ENCODE data around the gene ATF6. TPM values are rescaled to one million over a fixed set of nuclear protein-coding genes. Genes with fewer than 3 reads are reported as not detected.

Gene ATF6
- total RNA-seq, 6 experiments from 2014 or later: 16.5 to 24.4 (median 20.4) TPM

- DNase-seq (no peak), ATAC-seq (no peak)
- 89% methylated on average over 4 of the region's 4 CpGs for WGBS (ENCODE audit: insufficient coverage, low coverage, low lambda C conversion rate, missing lambda C conversion rate)
- Histone ChIP-seq H3K9me3 (no peaks in the 10 kb centered on the region), H3K36me3 (peaks cover 0 to 7% (median under 1%) of the 10 kb centered on the region in 4 donors), H3K27ac (no peak overlapping the region), H3K4me3 (no peak overlapping the region), H3K4me1 (peaks cover 0 to 10% (median 0%) of the 10 kb centered on the region in 4 donors), H3K27me3 (no peaks in the 10 kb centered on the region)
- no peak for TF ChIP-seq CTCF (IDR thresholded peaks at IDR 0.05)
- TF ChIP-seq POLR2A (IDR thresholded peaks at IDR 0.05): no peak
- intact Hi-C loops (cut with DNase I): no loop called here
Measured at GRCh38 chr1:161817176-161817730, 51.1 kb downstream of the ATF6 start.

- H3K27me3 ChIP-seq: no peaks in the 10 kb centered on the region
- 35% methylated on average over 5 of the region's 5 CpGs for WGBS (ENCODE audit: insufficient coverage, low coverage, low lambda C conversion rate, missing lambda C conversion rate)
- no peak overlapping the region for H3K27ac ChIP-seq
- TF ChIP-seq POLR2A (IDR thresholded peaks at IDR 0.05): no peak
- TF ChIP-seq CTCF (IDR thresholded peaks at IDR 0.05): no peak
- H3K36me3 ChIP-seq: peaks cover 0 to 17% (median 0%) of the 10 kb centered on the region in 4 donors
- ATAC-seq (peak in 3 of 4 donors; percentile 26 to 75 (median 45)), DNase-seq (no peak)
- H3K9me3 ChIP-seq: no peaks in the 10 kb centered on the region
- intact Hi-C loops (cut with DNase I): no loop called here
- peaks cover 0 to 10% (median 0%) of the 10 kb centered on the region in 4 donors for H3K4me1 ChIP-seq
- no peak overlapping the region for H3K4me3 ChIP-seq
Measured at GRCh38 chr1:161820914-161821313, 54.8 kb downstream of the ATF6 start.

- TF ChIP-seq POLR2A (IDR thresholded peaks at IDR 0.05): no peak
- no peak for TF ChIP-seq CTCF (IDR thresholded peaks at IDR 0.05)
- WGBS (ENCODE audit: insufficient coverage, low coverage, low lambda C conversion rate, missing lambda C conversion rate): 24% methylated on average over 1 of the region's 1 CpG
- no peak for ATAC-seq
Measured at GRCh38 chr1:161824618-161825017, 58.5 kb downstream of the ATF6 start.

GRCh38 chr1:161825831-161826230 is 59.7 kb downstream of the ATF6 start:
- TF ChIP-seq POLR2A (IDR thresholded peaks at IDR 0.05): no peak
- no peak for TF ChIP-seq CTCF (IDR thresholded peaks at IDR 0.05)
- Histone ChIP-seq H3K27me3 (no peaks in the 10 kb centered on the region), H3K36me3 (peaks cover 0 to 12% (median 0%) of the 10 kb centered on the region in 4 donors), H3K9me3 (no peaks in the 10 kb centered on the region), H3K27ac (no peak overlapping the region), H3K4me1 (no peaks in the 10 kb centered on the region), H3K4me3 (no peak overlapping the region)
- intact Hi-C loops (cut with DNase I): no loop called here
- 96% methylated on average over 4 of the region's 4 CpGs for WGBS (ENCODE audit: insufficient coverage, low coverage, low lambda C conversion rate, missing lambda C conversion rate)
- DNase-seq (no peak), ATAC-seq (no peak)

More at GRCh38 chr1:161824618-161825017, 58.5 kb downstream of the ATF6 start:
- intact Hi-C loops (cut with DNase I): no loop called here
- H3K9me3 ChIP-seq: no peaks in the 10 kb centered on the region
- no peak for DNase-seq
- H3K27ac ChIP-seq: no peak overlapping the region
- no peak overlapping the region for H3K4me3 ChIP-seq
- H3K4me1 ChIP-seq: no peaks in the 10 kb centered on the region
- H3K27me3 ChIP-seq: no peaks in the 10 kb centered on the region
- peaks cover 0 to 17% (median 0%) of the 10 kb centered on the region in 4 donors for H3K36me3 ChIP-seq
